ENCODE results near the gene AKAP3.

AKAP3 gene

GRCh38 chr12:4595881-4596280 is 53.0 kb downstream of the AKAP3 start:
- no peak for DNase-seq (ENCODE audit: low read depth)

- DNase-seq (ENCODE audit: low read depth) = no peak
These were observed 57.6 kb downstream of the AKAP3 start for GRCh38 chr12:4591180-4591687.

DNA sequence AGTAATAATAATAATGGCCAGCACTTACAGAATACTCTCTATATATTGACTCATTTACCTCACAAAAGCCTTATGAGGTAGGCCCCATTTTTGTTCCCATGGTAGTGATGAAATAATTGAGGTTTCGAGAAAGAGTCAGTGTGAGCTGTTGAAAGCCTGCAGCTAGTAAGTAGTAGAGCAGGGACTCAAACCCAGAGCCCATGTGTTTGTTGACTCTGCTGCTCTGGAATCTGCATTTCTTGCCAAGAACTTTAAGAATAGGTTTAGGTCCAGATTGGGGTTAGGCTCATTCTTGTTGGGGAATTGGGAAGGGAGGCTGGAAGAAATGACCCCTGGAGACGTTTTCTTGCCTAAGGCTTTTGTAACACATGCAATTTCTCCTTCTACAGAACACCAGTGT is 58.9 kb downstream of the AKAP3 start:
- no peak for DNase-seq (ENCODE audit: low read depth)

- no peak for DNase-seq (ENCODE audit: low read depth)
These were observed 59.9 kb downstream of the AKAP3 start for GRCh38 chr12:4588916-4589315.

DNA sequence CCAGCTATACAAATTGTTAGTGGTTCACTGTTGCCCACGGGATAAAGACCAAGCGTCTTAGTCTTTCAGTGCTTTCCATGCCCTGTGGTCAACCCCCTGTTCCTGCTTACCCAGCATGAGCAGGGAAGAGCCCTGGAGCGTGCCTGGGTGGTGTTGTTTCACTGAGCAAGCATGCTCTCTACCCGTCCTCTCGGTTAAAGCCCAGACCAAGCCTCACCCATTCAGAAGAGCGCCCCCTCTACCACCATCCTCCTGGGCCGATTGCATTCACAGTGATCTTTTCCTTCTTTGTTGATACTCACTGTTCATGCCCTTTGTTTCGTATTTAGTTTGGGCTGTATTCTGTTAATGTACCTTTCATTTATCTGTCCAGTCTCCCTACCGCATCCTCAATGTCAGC is 61.7 kb downstream of the AKAP3 start:
- no peak for DNase-seq (ENCODE audit: low read depth)

DNA sequence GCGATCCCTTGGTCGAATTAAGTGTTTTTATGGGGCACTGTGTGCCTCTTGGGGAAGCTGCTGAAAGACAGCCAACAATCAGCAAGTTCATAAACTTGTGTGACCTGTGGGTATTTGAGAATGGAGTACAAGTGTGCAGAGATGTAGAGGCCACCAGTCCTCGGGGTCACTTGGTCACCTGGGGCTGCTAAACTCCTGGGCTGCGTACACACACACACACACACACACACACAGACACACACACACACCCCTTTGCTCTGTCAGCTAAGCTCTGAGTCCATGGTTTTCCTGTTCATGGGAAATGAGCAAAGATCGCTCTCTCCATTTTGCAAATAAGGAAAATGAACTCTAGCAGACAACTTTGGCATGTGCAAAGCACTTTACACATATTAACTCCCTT is 62.4 kb downstream of the AKAP3 start:
- DNase-seq (ENCODE audit: low read depth) = no peak

DNA sequence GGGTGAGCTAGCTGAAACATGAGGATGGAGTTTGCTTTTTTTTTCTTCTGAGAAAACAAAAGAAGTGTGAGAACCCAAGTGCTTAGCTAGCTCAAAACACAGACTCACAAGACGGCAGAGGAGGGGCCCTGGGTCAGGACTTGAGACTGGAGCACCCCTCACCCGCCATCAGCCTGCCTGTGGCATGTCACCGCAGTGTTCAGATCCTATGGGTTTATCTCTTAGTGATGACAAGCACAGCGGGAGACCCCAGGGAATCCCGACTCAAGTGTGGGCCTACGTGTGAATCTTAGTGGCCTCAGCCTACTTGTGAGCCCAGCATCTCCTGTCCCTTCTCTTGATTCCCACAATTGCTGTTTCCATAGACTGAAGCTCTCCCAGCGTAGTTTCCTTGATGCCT is 64.0 kb downstream of the AKAP3 start:
- no peak for DNase-seq (ENCODE audit: low read depth)

DNA sequence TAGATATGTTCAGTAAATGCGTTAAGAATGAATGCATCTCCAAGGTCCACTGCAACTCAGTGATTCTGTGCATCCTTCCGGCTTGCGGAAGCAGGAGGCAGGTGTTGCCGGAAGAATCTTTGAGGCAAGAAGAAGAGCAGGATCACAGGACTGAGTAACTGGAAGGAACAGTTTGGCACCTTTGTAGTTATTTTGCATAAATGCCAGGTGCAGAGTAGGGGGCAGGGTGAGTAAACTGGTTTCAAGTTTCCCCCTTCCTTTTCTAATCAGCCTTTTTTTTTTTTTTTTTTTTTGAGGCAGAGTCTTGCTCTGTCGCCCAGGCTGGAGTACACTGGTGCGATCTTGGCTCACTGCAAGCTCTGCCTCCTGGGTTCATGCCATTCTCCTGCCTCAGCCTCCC is 64.6 kb downstream of the AKAP3 start:
- no peak for DNase-seq (ENCODE audit: low read depth)

GRCh38 chr12:4580281-4580688 is 68.6 kb downstream of the AKAP3 start:
- DNase-seq (ENCODE audit: low read depth) = no peak

DNA sequence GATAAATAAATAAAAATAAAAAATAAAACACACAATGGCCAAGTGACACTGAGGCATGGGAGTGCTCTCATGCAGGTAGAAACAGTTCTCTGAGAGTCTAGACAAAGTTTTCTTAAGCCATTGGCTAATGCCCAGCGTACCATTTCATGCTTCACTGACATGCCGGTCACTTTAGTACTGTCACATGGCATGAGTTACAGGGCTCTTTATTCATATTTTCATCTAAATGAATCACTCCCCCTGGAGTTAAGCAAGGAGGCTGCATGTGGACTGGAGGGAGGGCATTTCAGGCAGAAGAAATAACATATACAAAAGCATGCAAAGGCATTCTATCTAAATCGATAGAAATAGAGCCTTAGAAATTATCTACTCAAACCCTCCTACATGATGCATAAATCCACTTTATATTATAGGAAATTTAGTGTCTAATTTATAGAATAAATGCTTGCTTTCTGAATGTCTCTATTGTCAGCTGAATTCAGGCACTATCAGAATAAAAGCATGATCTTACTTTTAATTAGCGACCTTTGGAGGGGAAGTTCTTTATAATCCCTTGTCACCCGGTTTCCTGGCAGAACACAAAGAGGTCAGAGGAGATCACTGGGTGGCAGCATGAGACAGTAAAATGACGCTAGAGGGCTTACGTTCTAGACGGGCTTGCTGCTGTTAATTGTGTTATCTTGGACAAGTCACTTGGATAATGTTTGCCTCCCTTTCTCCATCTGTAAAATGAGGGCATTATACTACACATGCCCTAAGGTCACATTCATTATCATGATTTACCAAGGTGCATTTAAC is 69.3 kb downstream of the AKAP3 start:
- DNase-seq (ENCODE audit: low read depth) = no peak

- DNase-seq (ENCODE audit: low read depth) = no peak
These were observed 76.2 kb downstream of the AKAP3 start for GRCh38 chr12:4572680-4573079.

GRCh38 chr12:4569261-4569660 is 79.6 kb downstream of the AKAP3 start:
- DNase-seq (ENCODE audit: low read depth) = no peak

GRCh38 chr12:4567073-4567881 is 81.6 kb downstream of the AKAP3 start:
- DNase-seq (ENCODE audit: low read depth) = no peak

- no peak for DNase-seq (ENCODE audit: low read depth)
These were observed 82.4 kb downstream of the AKAP3 start for GRCh38 chr12:4566474-4566873.
